NB4 (cell line): ENCODE measurements around the gene MSI2.

ENCODE experiments used
- DNase-seq: peaks from one replicate; pipeline ENCODE4 v3.0.0; 2010; ENCODE audit warnings: low read depth
- H3K4me3 ChIP-seq: one replicate; pipeline ENCODE4 v1.5.1; 2011; ENCODE audit warnings: mild to moderate bottlenecking, low read depth, low read length, moderate library complexity
- MYC ChIP-seq: IDR thresholded peaks from 2 replicates; pipeline ENCODE4 v1.6.1; 2011; ENCODE audit warnings: low read depth, low read length
- POLR2A ChIP-seq: IDR thresholded peaks from 2 replicates; pipeline ENCODE4 v1.6.1; 2011; ENCODE audit warnings: mild to moderate bottlenecking; ENCODE audit not compliant: insufficient read length; ENCODE audit errors: extremely low read depth
- TF ChIP-seq, protein P1 (sequence below): IDR thresholded peaks from one replicate; pipeline ENCODE4 v1.5.1; 2012; ENCODE audit warnings: low read depth, low read length
- TF ChIP-seq, protein P2 (sequence below): IDR thresholded peaks from 2 replicates; pipeline ENCODE4 v1.6.1; 2011; ENCODE audit warnings: low read depth, low read length

Gene MSI2

DNA sequence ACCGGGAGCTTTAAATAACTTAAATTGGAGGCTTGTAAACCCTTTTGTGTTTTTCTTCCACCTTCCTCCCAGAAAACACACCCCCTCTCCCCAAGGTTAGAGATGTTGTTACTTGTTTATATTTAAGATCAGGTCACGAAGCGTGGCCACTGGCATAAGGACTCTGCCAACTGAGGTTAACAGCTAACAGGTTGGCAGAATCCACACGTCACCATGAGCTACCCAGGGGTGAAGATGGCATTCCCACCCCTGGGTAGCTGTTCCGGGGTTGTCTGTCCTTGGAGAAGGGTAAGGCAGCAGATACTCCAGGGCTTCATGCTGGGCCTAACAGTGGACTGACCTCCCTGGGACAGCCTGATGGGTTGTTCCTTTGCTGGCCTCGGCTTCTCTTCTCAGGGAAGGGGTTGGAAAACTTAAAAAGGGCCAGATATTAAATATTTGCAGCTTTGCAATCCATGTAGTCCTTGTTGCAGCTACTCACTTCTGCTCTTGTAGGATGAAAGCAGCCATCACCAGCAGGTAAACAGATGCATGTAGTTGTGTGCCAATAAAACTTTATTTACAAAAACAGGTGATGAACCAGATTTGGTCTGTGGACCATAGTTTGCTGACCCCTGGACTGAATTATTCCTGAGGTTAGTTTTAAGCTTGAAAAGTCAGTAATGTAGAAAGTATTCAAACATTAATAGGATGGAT, 148.6 kb downstream of the MSI2 start:
- no peak for DNase-seq
- H3K4me3 ChIP-seq = no peak overlapping the region
- TF ChIP-seq, protein P1, sequence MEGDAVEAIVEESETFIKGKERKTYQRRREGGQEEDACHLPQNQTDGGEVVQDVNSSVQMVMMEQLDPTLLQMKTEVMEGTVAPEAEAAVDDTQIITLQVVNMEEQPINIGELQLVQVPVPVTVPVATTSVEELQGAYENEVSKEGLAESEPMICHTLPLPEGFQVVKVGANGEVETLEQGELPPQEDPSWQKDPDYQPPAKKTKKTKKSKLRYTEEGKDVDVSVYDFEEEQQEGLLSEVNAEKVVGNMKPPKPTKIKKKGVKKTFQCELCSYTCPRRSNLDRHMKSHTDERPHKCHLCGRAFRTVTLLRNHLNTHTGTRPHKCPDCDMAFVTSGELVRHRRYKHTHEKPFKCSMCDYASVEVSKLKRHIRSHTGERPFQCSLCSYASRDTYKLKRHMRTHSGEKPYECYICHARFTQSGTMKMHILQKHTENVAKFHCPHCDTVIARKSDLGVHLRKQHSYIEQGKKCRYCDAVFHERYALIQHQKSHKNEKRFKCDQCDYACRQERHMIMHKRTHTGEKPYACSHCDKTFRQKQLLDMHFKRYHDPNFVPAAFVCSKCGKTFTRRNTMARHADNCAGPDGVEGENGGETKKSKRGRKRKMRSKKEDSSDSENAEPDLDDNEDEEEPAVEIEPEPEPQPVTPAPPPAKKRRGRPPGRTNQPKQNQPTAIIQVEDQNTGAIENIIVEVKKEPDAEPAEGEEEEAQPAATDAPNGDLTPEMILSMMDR = no peak
- TF ChIP-seq POLR2A = no peak
- no peak for TF ChIP-seq MYC
- TF ChIP-seq, protein P2, sequence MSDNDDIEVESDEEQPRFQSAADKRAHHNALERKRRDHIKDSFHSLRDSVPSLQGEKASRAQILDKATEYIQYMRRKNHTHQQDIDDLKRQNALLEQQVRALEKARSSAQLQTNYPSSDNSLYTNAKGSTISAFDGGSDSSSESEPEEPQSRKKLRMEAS = no peak

DNA sequence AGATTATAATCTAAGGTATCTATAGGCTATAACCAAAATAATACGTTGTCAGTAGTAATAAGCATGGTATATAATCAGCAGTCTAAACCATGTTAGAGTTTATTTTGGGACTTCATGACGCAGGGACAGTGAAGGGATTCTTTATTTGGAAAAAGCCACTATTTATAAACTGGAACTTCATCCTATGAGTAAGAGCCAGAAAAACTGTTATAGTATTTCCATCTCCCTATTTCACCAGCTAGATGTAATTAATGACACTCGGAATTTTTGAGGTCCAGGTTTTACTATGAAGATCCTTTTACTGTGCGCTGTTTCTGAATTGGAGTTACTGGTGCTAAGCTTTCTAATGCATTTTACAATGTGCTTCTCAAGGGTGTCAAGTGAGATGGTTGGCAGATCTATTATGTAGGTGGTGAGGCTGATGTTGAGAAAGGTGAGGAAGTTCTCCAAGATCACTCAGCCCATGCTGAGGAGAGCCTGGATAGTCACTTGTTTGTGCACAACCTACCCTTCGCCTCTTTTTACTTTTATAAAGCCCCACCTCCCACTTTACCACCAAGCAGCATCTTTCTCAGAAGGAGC, 149.3 kb downstream of the MSI2 start:
- no peak overlapping the region for H3K4me3 ChIP-seq
- DNase-seq = no peak
- TF ChIP-seq, protein P2 = no peak
- TF ChIP-seq MYC (no peak), POLR2A (no peak)
- TF ChIP-seq, protein P1 = no peak

DNA sequence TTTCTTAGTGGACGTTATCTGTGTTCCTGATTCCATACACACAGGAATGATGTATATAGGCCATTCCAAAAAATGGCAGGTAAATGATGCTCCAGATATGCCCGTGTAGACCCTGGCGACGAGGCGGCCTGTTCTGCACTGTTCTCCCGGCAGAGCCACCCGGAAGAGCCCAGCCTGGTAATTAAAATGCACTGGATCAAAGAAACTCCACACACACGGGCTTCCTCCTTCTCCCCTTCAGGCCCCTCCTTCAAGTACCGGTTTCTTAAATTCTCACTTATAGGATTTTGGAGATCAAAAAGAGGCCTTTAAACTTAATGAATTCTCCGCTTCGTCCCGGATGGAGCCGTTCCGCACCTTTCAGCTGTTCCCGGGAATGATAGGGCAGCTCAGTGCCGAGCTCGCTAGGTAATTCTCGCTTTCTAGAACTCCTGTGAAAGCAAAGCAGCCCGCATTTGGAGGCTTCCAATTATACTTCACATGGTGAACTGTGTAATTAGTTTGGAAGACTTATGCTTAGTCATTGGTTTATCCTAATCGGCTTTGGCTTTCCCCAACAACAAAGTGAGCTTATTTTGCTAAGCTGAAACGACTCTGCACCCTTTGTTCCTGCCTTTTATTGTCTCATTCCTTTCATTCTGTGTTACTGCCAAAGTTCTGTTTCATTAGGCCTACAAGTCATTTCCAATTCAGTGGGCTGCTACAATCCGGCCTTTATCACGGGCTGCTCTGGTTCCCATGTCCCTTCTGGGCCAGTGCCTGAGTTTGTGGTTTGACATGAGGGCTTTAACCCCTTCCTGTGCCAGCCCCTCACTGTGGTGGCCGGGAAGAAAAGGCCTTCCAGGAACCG, 150.0 kb downstream of the MSI2 start:
- DNase-seq = no peak
- no peak overlapping the region for H3K4me3 ChIP-seq

DNA sequence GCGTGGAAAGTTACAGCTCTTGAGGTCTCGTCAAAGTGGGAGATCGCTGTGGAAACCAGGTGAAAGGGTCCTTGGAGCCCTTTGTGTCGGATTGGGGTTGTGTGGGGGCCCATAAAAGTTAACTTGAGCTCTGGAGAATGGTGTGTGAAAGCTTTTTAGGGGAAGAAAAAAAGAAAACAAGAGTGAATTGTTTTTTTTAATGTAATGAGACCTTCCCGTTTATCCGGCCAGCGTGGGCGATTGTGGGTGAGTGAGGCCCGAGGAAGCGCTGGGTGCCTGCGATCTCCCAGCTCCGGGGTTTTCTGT, 150.6 kb downstream of the MSI2 start:
- H3K4me3 ChIP-seq = no peak overlapping the region
- DNase-seq = no peak
- TF ChIP-seq, protein P2 = no peak
- TF ChIP-seq, protein P1 = no peak
- no peak for TF ChIP-seq POLR2A
- no peak for TF ChIP-seq MYC

More for the DNA sequence above, 150.0 kb downstream of the MSI2 start:
- no peak for TF ChIP-seq POLR2A

DNA sequence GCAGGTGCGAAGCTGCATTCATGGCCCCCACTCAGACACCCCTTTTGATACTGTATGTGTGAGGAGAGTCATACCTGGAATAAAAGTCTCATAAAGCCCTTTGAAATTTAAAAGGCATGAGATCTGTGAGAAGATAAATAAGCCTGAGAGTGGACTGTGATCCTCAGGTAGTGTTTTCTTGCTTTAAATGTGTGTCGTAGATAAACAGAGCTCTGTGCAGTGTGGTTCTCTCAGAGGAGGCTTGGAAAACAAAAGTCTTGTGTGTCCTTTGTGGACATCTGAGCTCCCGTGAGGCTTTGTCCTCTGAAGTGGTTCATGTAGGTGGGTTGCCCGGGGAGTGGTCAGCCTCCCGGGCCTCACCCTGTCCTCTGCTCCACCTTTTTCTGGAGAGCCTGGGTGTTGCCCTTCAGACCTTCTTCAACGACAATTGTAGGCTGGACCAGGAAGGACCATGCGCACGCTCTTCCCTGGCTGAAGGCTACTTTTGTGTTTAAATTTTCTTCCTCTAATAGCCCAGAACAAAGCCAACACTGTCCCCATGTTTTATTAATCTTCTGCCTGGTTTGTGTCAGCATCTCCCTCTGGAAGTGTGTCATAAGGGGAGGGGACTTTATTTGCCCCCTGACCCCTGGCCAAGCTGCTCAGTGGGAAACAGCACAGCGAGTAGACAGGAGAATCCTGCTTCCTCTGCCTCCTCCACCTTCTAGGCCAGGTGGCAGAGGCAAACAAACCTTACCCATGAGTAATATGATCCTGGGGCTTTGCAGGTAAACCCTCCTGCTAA, 151.2 kb downstream of the MSI2 start:
- DNase-seq = no peak
- TF ChIP-seq, protein P1 = no peak
- TF ChIP-seq, protein P2 = no peak
- TF ChIP-seq MYC (no peak), POLR2A (no peak)
- H3K4me3 ChIP-seq = no peak overlapping the region
